RWPE2 (cell line): ENCODE results near the gene CYP4F22.

ENCODE experiments used
- ATAC-seq: fragments of 200-7000 bp; cut with Tn5 transposase; 3 replicates; pipeline ENCODE4 v1.9.1; 2021; ENCODE audit warnings: low read depth
- DNase-seq: peaks from one replicate; pipeline ENCODE4 v3.0.0-alpha.2; 2020; ENCODE audit warnings: low spot score
- H3K27ac ChIP-seq: fragments of 450-650 bp; 2 replicates; pipeline ENCODE4 v1.5.1; 2017; ENCODE audit warnings: mild to moderate bottlenecking; ENCODE audit not compliant: poor library complexity, severe bottlenecking
- H3K27me3 ChIP-seq: fragments of 250-450 bp; sonication (Bioruptor Pico); 2 replicates; pipeline ENCODE4 v1.5.1; 2021; ENCODE audit warnings: mild to moderate bottlenecking, moderate library complexity; ENCODE audit not compliant: insufficient read depth, poor library complexity, severe bottlenecking
- H3K36me3 ChIP-seq: fragments of 250-450 bp; sonication (Bioruptor Pico); 2 replicates; pipeline ENCODE4 v1.5.1; 2020; ENCODE audit warnings: low read depth, mild to moderate bottlenecking, moderate library complexity
- H3K4me1 ChIP-seq: fragments of 250-450 bp; sonication (Bioruptor Pico); 2 replicates; pipeline ENCODE4 v1.5.1; 2021; ENCODE audit warnings: mild to moderate bottlenecking, moderate library complexity; ENCODE audit not compliant: insufficient read depth, poor library complexity, severe bottlenecking
- H3K4me3 ChIP-seq: fragments of 250-450 bp; sonication (Bioruptor Pico); 2 replicates; pipeline ENCODE4 v1.5.1; 2021; ENCODE audit warnings: mild to moderate bottlenecking, moderate library complexity; ENCODE audit not compliant: severe bottlenecking
- H3K9me3 ChIP-seq: fragments of 250-450 bp; sonication (Bioruptor Pico); 2 replicates; pipeline ENCODE4 v1.5.1; 2021; ENCODE audit warnings: mild to moderate bottlenecking, moderate library complexity; ENCODE audit not compliant: severe bottlenecking
- TF ChIP-seq, protein P1 (sequence below): fragments of 450-650 bp; IDR thresholded peaks from one replicate; pipeline ENCODE4 v1.5.1; 2017; ENCODE audit warnings: mild to moderate bottlenecking, moderate library complexity; ENCODE audit not compliant: poor library complexity, severe bottlenecking

Gene CYP4F22

GRCh38 chr19:15564534-15565168 is 56.3 kb downstream of the CYP4F22 start:
- ATAC-seq (no peak), DNase-seq (no peak)
- H3K9me3 ChIP-seq, result no peaks in the 10 kb centered on the region
- no peaks in the 10 kb centered on the region for H3K27me3 ChIP-seq
- TF ChIP-seq, protein P1, sequence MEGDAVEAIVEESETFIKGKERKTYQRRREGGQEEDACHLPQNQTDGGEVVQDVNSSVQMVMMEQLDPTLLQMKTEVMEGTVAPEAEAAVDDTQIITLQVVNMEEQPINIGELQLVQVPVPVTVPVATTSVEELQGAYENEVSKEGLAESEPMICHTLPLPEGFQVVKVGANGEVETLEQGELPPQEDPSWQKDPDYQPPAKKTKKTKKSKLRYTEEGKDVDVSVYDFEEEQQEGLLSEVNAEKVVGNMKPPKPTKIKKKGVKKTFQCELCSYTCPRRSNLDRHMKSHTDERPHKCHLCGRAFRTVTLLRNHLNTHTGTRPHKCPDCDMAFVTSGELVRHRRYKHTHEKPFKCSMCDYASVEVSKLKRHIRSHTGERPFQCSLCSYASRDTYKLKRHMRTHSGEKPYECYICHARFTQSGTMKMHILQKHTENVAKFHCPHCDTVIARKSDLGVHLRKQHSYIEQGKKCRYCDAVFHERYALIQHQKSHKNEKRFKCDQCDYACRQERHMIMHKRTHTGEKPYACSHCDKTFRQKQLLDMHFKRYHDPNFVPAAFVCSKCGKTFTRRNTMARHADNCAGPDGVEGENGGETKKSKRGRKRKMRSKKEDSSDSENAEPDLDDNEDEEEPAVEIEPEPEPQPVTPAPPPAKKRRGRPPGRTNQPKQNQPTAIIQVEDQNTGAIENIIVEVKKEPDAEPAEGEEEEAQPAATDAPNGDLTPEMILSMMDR, result no peak
- no peaks in the 10 kb centered on the region for H3K4me1 ChIP-seq
- no peak overlapping the region for H3K4me3 ChIP-seq
- no peaks in the 10 kb centered on the region for H3K36me3 ChIP-seq
- no peak overlapping the region for H3K27ac ChIP-seq

- Histone ChIP-seq H3K27ac (no peak overlapping the region), H3K9me3 (no peaks in the 10 kb centered on the region), H3K4me3 (no peak overlapping the region), H3K4me1 (no peaks in the 10 kb centered on the region), H3K27me3 (no peaks in the 10 kb centered on the region), H3K36me3 (no peaks in the 10 kb centered on the region)
- DNase-seq (no peak), ATAC-seq (no peak)
- TF ChIP-seq, protein P1, result no peak
Measured at GRCh38 chr19:15570420-15570819, 62.1 kb downstream of the CYP4F22 start.

GRCh38 chr19:15575406-15575805 is 67.1 kb downstream of the CYP4F22 start:
- TF ChIP-seq, protein P1, result no peak
- H3K27me3 ChIP-seq, result peaks cover 2% of the 10 kb centered on the region
- no peak for ATAC-seq

DNA sequence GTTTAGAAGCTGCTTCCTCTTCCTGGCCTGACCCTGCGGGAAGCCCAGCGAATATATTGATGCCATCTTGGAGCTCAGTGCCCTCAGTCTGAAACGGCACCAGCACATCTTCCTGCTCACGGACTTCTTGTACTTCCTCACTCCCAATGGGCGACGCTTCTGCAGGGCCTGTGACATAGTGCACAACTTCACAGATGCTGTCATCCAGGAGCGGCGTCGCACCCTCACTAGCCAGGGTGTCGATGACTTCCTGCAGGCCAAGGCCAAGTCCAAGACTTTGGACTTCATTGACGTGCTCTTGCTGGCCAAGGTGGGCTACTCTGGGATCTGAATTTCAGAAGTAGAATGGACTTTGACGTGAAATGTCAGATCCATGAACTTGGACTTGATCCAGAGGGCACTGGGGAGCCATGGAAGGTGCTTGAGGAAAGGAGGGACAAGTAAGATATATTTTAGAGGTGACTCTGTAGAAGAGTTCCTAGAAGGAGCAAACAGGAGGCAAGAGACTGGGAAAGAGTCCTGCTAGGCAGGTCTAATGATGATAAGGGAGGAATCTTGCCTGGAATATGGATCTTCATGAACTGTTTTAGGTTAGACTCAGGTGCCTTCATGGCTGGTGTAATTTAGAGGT is 68.3 kb downstream of the CYP4F22 start:
- ATAC-seq (no peak), DNase-seq (no peak)
- Histone ChIP-seq H3K27ac (no peak overlapping the region), H3K4me1 (no peaks in the 10 kb centered on the region), H3K36me3 (no peaks in the 10 kb centered on the region), H3K27me3 (peaks cover 5% of the 10 kb centered on the region), H3K9me3 (no peaks in the 10 kb centered on the region), H3K4me3 (no peak overlapping the region)
- TF ChIP-seq, protein P1, result no peak

More at GRCh38 chr19:15575406-15575805, 67.1 kb downstream of the CYP4F22 start:
- DNase-seq, result no peak
- H3K4me3 ChIP-seq, result no peak overlapping the region
- H3K36me3 ChIP-seq, result no peaks in the 10 kb centered on the region
- no peaks in the 10 kb centered on the region for H3K4me1 ChIP-seq
- H3K9me3 ChIP-seq, result no peaks in the 10 kb centered on the region
- H3K27ac ChIP-seq, result no peak overlapping the region

GRCh38 chr19:15577184-15577771 is 69.0 kb downstream of the CYP4F22 start:
- peaks cover 5% of the 10 kb centered on the region for H3K27me3 ChIP-seq

More at GRCh38 chr19:15577184-15577771, 69.0 kb downstream of the CYP4F22 start:
- DNase-seq, result no peak
- Histone ChIP-seq H3K4me3 (no peak overlapping the region), H3K4me1 (no peaks in the 10 kb centered on the region), H3K27ac (no peak overlapping the region), H3K9me3 (no peaks in the 10 kb centered on the region), H3K36me3 (no peaks in the 10 kb centered on the region)
- TF ChIP-seq, protein P1, result no peak
- ATAC-seq, result no peak
